GOT3 (cell line): ENCODE measurements around the gene FBXO21.
"Not testable (repeated sequence)": the region's sequence is repeated elsewhere in the genome, so short reads cannot be mapped to it uniquely, and the experiment has no call there.

Experiments
- DNase-seq: peaks from one replicate; lab custom pipeline; 2025; ENCODE audit warnings: mixed read lengths; lab: John Stamatoyannopoulos, UW

Gene FBXO21

GRCh38 chr12:117134721-117135120, 55.5 kb downstream of the FBXO21 start:
- DNase-seq: no peak

- no peak for DNase-seq
Measured at GRCh38 chr12:117134059-117134458, 56.2 kb downstream of the FBXO21 start.

GRCh38 chr12:117130801-117131200, 59.5 kb downstream of the FBXO21 start:
- no peak for DNase-seq

- no peak for DNase-seq
Measured at GRCh38 chr12:117129391-117129790, 60.9 kb downstream of the FBXO21 start.

GRCh38 chr12:117127933-117128823, 62.1 kb downstream of the FBXO21 start:
- DNase-seq: no peak

GRCh38 chr12:117126335-117126734, 63.9 kb downstream of the FBXO21 start:
- DNase-seq: no peak

- no peak for DNase-seq
Measured at GRCh38 chr12:117125767-117126166, 64.5 kb downstream of the FBXO21 start.

- DNase-seq: no peak
Measured at GRCh38 chr12:117125272-117125613, 65.0 kb downstream of the FBXO21 start.

- no peak for DNase-seq
Measured at GRCh38 chr12:117124421-117125271, 65.6 kb downstream of the FBXO21 start.

GRCh38 chr12:117121441-117121840, 68.8 kb downstream of the FBXO21 start:
- DNase-seq: no peak

GRCh38 chr12:117120787-117121186, 69.5 kb downstream of the FBXO21 start:
- no peak for DNase-seq

- DNase-seq: no peak
Measured at GRCh38 chr12:117119592-117120198, 70.6 kb downstream of the FBXO21 start.

- no peak for DNase-seq
Measured at GRCh38 chr12:117118838-117119591, 71.3 kb downstream of the FBXO21 start.

GRCh38 chr12:117114784-117115183, 75.5 kb downstream of the FBXO21 start:
- no peak for DNase-seq

GRCh38 chr12:117113231-117113630, 77.0 kb downstream of the FBXO21 start:
- DNase-seq: no peak

GRCh38 chr12:117111821-117112595, 78.3 kb downstream of the FBXO21 start:
- DNase-seq: no peak

- DNase-seq: no peak
Measured at GRCh38 chr12:117111386-117111785, 78.9 kb downstream of the FBXO21 start.

- no peak for DNase-seq
Measured at GRCh38 chr12:117109943-117110635, 80.2 kb downstream of the FBXO21 start.

- no peak for DNase-seq
Measured at GRCh38 chr12:117105902-117106301, 84.4 kb downstream of the FBXO21 start.

GRCh38 chr12:117104003-117104402, 86.3 kb downstream of the FBXO21 start:
- DNase-seq: not testable (repeated sequence)
